ENCODE measurements around the gene SHH.
"Not testable (repeated sequence)": the region's sequence is repeated elsewhere in the genome, so short reads cannot be mapped to it uniquely, and the experiment has no call there.

The SHH gene

DNA sequence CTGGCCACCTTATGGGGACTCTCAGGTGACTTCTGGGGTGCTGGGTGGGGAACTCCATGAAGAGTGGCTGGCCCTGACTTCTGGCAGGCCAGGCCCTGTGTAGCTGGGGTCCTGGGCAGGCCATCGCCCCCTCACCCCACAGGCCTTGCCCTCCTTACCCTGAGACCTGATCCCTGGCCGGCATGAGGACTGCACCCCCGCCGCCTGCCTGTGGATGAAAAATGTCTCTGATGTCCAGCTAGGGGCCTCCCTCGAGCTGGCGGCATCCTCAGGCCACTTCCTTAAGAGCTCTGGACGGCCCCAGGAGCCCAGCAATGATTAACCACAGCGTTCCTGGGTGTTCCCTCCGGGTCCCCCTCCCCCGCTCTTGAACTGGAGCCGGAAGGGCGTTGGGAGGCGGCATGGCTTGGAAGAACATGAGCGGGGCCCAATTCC, 31.8 kb upstream of the SHH start:
- DNase-seq (ENCODE audit: low read depth, low spot score), result no peak
- no peak overlapping the region for H3K4me3 ChIP-seq (ENCODE audit: low read length)

DNA sequence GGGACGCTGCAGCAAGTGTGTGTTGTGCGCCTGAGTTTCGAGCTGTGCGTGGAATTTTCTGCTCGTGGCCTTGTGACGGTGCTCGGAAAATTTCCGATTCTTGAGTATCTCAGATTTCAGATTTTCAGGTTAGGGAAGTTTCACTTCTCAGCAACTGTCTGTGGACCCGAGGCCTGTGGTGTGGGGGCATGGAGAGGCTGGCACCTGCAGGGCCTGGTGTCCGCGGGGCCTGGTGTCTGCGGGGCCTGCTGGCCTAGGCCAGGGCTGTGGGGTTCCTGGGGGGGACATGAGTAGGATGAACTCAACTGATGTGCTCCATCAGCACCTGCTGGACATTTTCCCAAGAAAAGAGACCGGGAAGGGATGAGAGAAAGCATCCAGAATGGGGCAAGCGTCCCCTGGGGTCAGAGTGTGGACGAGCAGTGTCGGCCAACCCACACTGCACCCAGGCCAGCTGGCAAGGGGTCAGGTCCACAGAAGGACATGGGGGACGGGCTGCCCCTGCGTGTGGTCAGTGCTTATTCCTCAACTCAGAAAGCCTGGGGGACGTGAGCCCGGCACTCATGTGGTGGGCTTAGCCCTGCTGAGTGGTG, 31.3 kb upstream of the SHH start:
- H3K4me3 ChIP-seq (ENCODE audit: low read length), result no peak overlapping the region
- DNase-seq (ENCODE audit: low read depth, low spot score), result no peak

GRCh38 chr7:155842496-155843265, 30.4 kb upstream of the SHH start:
- DNase-seq (ENCODE audit: low read depth, low spot score), result no peak
- H3K4me3 ChIP-seq (ENCODE audit: low read length), result no peak overlapping the region

- no peak for DNase-seq (ENCODE audit: low read depth, low spot score)
- H3K4me3 ChIP-seq (ENCODE audit: low read length), result no peak overlapping the region
These were observed 28.6 kb upstream of the SHH start for GRCh38 chr7:155840909-155841308.

GRCh38 chr7:155840262-155840885, 28.1 kb upstream of the SHH start:
- no peak for DNase-seq (ENCODE audit: low read depth, low spot score)
- no peak overlapping the region for H3K4me3 ChIP-seq (ENCODE audit: low read length)

GRCh38 chr7:155839461-155839860, 27.2 kb upstream of the SHH start:
- DNase-seq (ENCODE audit: low read depth, low spot score), result no peak
- no peak overlapping the region for H3K4me3 ChIP-seq (ENCODE audit: low read length)

DNA sequence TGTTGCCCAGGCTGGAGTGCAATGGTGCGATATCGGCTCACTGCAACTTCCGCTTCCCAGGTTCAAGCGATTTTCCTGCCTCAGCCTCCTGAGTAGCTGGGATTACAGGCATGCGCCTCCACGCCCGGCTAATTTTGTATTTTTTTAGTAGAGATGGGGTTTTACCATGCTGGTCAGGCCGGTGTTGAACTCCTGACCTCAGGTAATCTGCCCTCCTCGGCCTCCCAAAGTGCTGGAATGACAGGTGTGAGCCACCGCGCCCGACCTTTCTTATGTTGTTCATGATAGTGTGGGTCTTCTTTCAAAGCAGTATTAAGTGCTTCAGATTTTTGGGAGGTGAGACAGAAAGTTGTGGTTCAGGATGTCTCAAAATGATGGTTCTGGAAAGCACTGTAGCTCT, 26.0 kb upstream of the SHH start:
- H3K4me3 ChIP-seq (ENCODE audit: low read length); DNase-seq (ENCODE audit: low read depth, low spot score): not testable (repeated sequence)

DNA sequence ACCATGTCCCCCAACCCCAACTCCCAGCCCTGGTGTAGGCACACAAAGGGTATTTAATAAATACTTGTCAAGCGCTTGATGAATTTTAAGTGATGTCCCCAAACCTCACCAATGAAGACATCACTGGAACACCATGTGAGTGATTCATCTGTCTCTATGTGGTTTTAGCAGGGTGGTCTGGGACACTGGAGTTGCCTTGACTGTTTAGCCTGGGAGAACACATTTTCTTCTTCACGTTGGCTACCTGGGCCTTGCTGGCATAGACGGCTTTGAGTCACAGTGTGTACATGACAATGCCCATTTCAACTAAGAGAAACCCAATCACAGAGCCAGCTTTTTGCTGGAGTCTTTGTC, 24.8 kb upstream of the SHH start:
- no peak overlapping the region for H3K4me3 ChIP-seq (ENCODE audit: low read length)
- DNase-seq (ENCODE audit: low read depth, low spot score), result no peak

DNA sequence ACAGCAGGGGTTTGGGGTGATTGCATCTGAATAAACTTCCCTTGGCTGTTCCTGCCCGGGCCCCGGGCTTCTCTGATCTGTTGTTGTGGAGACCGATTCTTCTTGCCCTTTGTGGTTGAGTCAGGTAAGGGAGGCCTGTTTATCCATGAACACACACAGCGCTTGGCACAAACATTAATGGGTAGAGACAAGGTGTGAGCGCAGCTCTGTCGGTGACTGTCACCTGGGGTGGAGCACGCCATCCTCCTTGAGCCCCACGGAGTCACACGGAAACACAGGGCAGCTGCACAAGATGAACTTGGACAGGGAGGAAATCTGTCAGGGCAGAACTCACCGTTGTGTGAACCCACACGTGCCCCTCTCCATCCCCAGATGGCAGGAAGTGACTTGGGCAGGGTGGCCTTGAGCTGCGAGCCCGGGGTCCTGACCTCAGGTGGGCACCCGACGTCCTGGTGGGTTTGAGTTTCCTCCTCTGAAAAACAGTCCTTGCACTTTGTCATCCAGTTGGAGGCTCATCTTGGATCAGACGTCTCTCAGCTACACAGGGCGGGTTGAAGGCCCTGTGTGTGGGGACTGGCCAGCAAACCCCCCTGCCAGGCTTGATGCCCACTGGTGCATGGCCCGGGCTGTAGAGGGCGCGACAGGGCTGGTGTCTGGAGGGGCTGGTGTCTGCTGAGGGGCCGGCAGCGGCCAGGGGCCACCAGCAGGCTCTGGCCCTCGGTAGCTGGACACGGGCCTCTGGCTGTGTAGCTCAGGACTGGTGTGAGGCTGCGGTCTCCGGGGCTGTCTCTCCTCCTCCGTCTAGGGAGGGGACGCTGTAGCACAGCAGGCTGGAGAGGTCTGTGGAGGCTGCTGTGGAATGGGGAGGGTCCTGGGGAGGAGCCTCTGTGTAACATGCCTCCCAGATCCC, 24.2 kb upstream of the SHH start:
- no peak for DNase-seq (ENCODE audit: low read depth, low spot score)
- no peak overlapping the region for H3K4me3 ChIP-seq (ENCODE audit: low read length)

DNA sequence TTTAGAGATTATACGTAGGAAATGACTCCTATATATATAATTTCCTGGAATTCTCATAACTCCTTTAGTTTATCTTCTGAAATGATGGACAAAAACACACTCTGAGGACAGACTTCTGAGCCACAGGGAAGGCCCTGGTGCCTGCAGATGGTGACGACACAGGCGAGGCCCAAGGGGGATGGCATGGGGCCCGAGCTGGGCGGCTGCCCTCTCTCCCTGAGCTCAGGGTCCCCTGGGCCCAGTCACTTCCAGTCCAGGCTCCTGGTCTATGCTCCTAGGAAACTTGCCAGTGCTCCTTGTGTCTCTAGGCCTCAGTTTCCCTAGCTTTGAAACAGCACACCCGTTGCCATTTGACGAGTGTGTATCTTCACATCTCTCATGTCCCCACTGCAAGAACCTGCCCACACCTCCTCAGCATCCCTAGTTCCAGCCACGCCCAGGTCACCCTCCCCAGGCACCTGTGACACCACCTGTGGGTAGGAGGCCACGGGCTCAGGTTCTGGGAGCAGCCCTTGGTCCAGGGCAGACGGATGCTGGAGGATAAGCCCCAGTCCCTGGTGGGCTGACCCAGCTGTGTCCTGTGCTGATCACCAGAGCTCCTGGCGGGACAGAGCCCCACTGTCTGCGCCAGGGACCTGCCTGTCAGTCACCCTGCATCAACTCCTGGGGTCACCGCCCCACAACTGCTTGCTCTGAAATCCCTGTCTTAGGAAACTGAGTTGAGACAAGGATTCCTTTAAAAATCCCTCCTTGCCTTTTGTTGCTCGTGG, 23.4 kb upstream of the SHH start:
- no peak for DNase-seq (ENCODE audit: low read depth, low spot score)
- H3K4me3 ChIP-seq (ENCODE audit: low read length), result no peak overlapping the region

DNA sequence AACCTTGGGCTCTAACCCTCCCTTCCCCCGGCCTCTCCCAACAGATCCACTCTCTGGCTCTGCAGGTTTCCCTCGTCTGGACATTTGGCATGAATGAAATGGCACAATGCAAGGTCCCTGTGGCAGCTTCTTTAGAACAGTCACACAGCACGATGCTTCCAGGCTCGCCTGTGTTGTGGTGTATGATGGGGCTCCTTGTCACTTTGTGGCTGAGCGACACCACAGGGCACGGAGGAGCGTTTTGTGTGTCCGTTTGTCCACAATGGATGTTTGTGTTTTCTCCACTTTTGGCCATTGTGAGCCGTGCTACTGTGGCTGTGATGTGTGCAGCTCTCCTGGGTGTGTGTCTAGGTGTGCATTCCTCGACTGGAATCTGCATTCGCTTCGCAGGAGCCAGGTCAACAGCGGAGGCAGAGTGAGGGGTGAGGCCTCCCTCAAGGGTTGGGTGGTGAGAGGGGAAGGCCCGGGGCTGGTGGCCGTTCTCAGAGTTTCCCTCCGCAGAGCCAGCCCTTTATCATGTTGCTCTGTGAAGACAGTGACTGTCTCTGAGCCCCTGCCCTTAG, 22.3 kb upstream of the SHH start:
- no peak overlapping the region for H3K4me3 ChIP-seq (ENCODE audit: low read length)
- no peak for DNase-seq (ENCODE audit: low read depth, low spot score)

DNA sequence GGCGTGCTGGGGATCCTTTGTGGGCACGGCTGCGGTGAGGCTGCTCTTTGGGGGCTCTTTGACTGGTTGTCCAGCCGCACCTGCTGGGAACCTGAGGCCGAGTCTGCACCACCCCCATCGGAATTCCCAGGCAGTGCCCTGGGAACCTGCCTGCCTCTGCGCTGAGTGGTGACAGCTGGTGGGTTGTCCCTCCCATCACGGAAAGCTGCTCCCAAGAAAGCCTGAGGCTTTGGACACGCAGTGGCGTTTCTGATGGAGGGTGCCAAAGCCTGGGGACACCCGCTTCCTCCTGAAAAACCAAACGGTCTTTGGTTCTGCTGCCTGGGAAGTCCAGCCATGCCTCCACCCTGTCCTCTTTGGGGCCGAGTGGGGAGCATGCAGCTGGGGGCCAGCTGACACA, 21.4 kb upstream of the SHH start:
- H3K4me3 ChIP-seq (ENCODE audit: low read length), result no peak overlapping the region
- DNase-seq (ENCODE audit: low read depth, low spot score), result no peak

DNA sequence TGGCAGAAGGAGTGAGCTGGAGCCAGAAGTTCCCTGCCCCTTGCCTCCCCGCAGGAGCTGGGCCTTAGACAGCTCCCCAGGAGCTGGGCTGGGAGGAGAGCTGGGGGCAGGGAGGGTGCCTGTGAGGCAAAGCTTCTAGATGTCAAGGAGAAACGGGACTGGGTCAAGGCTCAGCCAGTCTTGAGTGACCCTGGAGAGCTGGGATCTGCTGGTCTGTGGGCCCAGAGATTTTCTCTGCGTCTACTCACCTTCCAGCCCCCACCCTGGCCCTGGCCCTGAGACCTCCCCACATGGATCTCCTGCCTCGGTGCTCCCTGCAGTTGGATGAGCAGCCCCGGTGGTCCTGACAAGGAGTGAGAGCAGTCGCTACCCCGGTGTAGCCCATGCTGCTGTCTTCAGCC, 20.3 kb upstream of the SHH start:
- no peak for DNase-seq (ENCODE audit: low read depth, low spot score)
- no peak overlapping the region for H3K4me3 ChIP-seq (ENCODE audit: low read length)

- no peak overlapping the region for H3K4me3 ChIP-seq (ENCODE audit: low read length)
- DNase-seq (ENCODE audit: low read depth, low spot score), result no peak
These were observed 19.7 kb upstream of the SHH start for GRCh38 chr7:155831807-155832524.

DNA sequence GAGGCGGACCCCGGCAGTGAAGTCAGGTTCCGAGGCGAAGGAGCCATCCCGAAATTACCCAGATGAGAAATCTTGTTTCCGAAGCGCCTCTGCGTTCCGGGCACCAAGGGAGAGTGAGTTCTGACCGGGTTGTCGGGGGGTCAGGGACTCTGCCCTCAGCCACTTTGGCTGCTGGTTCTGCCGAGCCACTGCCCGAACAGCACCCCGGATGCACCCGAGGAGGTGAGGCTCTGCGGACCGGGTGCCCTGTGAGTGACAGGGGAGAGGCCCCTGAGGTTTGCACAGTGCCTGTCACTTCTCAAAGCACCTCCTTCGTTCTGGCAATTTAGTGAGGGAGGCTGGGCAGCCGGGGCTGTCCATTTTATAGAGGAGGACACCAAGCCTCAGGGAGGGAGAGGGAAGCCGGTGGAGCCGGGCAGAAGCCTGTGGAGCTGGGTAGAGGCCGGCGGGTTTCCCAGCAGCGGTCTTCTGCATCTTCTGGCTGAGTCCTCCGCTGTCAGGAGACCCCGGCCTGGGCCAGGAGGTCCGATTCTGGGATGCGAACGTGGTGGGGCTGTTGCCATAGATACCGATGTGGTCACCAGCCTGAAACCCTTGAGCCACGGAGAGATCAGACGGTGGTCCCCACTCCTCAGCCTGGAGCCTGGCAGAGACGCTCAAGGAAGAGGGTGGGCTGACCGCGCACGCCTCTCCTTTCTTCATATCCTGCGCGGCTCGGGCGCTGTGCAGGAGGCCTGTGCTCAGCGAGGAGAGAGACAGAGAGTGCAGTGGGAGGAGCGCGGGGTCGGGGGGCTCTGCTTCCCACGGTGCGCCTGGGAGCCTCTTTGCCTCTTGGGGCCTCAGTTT, 18.9 kb upstream of the SHH start:
- DNase-seq (ENCODE audit: low read depth, low spot score), result no peak
- H3K4me3 ChIP-seq (ENCODE audit: low read length), result no peak overlapping the region

DNA sequence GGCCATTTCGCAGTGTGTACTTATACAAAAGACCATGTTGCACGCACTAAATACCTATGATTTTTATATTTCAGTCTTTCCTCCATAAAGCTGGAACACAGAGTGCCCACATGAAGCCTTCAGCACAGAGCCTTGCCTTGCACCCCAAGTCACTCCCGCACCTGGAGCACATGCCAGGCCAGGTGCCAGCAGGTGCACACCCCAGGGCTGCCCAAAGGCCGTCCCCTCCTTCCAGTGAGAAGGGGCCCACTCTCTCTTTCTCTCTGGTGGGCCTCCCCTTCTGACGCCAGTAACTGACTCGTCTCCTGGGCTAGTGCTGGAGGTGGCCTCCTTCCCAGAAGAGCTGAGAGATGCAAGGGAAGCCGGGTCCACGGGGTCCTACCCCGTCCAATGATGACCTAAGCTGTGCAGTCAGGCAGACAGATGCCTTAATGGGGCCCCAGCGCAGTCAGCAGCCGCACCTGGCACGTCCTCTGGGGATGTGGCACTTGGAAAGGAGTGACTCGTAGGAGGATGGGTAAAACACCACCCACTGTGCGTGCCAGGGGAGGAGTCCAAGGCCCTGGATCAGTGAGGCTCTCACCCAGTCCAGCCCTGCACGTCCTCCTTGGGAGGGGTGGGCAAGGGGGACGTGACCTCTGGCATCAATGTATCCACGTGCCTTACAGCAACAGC, 17.7 kb upstream of the SHH start:
- DNase-seq (ENCODE audit: low read depth, low spot score), result no peak

GRCh38 chr7:155825336-155825735, 13.1 kb upstream of the SHH start:
- no peak overlapping the region for H3K4me3 ChIP-seq (ENCODE audit: low read length)
- no peak for DNase-seq (ENCODE audit: low read depth, low spot score)

More for the DNA sequence above, 17.7 kb upstream of the SHH start:
- H3K4me3 ChIP-seq (ENCODE audit: low read length), result no peak overlapping the region
